Medulla oblongata (tissue), 1 donor: ENCODE measurements around the gene ZDHHC21.

Experiments
- DNase-seq: peaks from one replicate; pipeline ENCODE4 v3.0.0-alpha.2; 2015; ENCODE audit errors: extremely low spot score

The ZDHHC21 gene

DNA sequence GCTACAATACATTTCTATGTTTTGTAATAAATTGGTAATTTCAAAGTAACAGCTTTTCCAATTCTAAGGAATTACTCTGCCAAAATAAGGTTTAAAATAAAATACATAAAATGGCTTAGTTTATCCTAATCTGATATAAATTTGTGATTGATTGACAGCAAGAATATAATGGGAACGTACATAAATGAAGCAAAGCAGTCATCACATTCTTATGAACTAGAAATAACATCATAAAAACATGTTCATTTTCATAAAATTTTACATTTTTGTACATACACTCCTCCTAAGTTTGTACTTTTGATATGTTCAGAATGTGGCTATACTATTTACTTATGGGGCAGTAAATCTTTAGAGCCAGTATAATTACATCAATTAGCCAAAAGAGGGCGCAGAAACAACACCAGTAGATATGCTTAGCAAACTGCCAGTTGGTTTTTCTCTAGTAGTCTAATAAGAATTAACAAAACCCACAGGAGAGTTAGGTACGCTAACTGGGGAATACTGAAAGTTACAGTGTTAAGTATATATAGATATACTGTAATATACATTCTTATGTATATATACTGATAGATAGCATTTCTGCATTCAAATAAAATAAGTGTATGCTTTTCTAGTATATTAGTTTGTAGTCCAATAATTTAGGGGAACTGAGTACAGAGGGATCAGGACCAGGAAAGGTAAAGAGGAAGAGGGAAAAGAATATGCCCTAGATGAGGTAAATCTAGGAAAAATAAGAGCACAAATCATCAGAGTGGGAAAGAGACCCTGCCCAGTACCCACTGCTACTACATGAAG, 76.8 kb downstream of the ZDHHC21 start:
- peak; percentile 60 for DNase-seq

DNA sequence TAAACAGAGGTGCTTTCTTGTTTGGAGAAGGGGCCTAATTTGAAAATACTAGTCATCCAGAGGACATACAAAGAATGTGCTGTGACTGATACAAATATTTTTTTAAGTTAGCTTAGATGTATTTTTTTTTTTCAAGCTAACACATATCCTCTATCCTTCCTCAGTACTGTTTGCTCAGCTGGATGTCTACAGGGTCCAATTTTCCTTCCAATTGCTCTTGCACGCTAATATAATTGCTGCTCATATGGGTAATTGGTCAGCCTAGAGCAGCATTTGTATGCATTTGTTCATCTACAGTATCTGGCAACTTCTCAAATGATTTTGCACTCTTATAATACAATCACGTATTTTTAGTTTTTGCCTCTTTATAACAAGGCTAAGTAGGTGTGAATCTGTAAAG, 84.7 kb downstream of the ZDHHC21 start:
- DNase-seq = no peak

GRCh38 chr9:14597171-14597799, 95.9 kb downstream of the ZDHHC21 start:
- DNase-seq = no peak

GRCh38 chr9:14593406-14593805, 99.8 kb downstream of the ZDHHC21 start:
- no peak for DNase-seq

GRCh38 chr9:14591411-14591810, 101.8 kb downstream of the ZDHHC21 start:
- DNase-seq = no peak

DNA sequence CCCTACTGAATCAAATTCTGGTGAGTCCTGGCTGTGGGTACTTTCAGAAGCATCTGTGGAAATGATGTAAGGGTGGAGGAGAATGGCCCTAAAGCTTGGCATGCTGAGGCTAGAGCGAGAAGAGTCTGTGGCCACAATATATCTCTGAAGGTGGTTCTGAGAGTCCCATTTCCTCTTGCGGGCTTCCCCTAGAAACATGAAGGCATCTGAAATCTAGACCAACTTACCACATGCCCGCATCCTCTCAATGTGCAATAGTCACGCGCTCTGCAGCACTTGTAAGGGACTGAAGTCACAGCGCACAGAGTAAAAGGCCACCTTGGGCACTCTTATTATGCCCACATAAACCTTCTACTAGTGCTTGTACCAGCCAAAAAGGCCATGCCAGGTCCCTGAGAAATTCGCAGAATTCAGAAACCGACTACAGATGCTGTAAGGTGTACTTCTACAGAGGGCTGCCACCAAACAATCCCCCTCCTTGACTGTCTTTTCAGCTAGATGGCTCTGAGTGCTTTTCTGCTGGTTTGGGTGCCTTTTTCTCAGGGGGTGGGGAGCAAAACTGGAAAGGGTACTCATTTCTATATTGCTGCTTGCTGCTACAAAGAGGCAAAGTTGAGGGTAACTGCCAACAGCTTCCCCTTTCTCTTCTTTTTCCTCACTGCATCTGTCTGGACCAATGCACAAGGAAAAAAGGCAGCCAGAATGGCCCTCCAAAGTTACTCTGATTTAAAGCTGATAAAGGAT, 107.3 kb downstream of the ZDHHC21 start:
- no peak for DNase-seq

DNA sequence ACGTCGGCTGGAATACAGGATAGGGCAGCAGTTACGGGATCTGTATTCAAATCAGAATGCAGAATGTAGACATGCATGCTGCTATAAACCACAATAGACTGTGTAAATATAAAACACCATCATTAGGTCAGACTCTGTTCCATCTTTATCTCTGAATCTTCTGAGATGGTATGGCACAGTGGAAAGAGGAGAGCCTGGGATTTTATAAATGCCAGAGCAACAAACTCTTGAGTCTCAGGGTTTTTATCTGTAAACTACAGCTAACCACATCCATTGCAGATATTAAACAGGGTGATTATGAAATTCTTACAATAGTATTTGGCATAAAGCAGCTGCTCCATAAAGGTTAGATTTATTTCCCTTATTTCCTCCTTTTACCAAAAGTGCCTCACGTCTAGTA, 108.7 kb downstream of the ZDHHC21 start:
- no peak for DNase-seq

DNA sequence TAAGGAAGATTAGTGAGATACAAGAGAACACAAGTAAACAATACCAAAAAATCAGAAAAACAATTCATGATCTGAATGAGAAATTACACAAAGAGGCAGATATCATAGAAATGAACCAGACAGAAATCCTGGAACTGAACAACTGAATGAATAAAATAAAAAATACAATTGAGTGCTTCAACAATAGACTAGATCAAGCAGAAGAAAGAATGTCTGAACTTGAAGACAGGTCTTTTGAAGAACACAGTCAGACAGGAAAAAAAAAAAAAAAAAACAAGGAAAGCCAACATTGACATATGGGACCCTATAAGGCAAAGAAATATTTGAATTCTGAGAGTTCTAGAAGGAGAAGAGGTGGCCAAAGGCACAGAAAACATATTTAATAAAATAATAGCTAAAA, 115.2 kb downstream of the ZDHHC21 start:
- DNase-seq = no peak

DNA sequence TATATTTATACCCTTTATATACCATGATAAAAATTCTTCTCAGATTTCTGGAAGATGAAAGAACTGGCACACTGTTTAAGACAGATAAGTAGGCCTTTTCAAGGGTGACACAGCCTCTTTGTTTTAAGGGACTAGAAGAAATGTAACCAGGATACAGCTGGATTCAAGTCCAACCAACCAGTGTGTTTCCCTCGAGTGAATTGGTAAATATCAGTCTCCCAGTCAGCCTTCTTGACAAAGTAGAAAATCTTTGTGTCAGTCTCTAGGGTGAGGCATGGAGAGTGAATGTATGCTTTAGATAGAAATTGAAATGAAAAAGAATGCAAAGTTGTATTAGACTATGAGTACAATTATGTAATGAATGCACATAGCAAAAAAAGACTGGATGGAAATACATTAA, 119.1 kb downstream of the ZDHHC21 start:
- DNase-seq = no peak

DNA sequence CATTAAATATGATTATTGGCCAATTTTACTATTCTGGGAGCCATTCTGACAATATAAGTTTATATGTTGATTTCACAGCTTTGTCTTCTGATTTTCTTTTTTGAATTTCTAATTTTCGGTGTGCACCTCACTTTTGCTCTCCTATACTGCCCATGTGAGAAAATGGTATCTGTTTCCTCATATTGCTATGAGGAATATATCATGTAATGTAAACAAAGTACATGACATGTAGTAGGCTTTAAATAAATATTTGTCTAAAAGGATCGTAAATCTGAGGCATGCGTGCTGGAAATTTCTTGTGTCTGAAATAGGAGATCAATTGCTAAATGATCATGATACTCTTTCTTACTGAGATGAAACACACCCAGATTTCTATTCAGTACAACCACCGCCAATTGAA, 119.9 kb downstream of the ZDHHC21 start:
- no peak for DNase-seq

GRCh38 chr9:14565352-14566016, 127.7 kb downstream of the ZDHHC21 start:
- no peak for DNase-seq

- DNase-seq = no peak
Measured at GRCh38 chr9:14563902-14564624, 129.2 kb downstream of the ZDHHC21 start.

DNA sequence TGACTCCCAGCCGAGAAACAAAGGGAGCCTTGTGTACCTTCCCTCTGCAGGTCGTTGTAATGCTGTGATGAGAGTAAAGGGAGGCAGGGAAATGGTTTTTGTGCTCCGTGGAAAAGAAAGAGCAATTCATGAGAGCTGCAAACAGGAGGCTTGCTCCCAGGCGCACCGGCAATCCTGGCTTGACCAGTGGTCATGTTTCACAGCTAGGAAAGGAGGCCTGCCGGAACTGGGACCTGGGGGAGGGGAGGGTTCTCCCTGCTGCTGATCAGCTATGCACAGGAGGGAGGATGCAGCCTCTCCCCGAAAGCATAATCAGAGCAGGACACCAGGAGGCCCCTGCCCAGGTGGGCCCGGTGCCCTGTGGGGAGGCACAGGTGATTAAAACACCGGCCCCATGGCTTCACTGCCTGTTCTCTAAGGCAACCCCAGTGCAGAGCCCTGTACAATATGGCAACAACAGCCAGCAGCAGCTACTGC, 131.3 kb downstream of the ZDHHC21 start:
- DNase-seq = no peak
